ENCODE results near the gene AKAP6. TPM values are rescaled to one million over a fixed set of nuclear protein-coding genes. Genes with fewer than 3 reads are reported as not detected.

Gene AKAP6
- total RNA-seq, 4 donors from 2014 or later: 4.1 to 34.4 (median 15.3) TPM

- TF ChIP-seq POLR2A (IDR thresholded peaks at IDR 0.05) (no peak), CTCF (IDR thresholded peaks at IDR 0.05) (no peak)
Observed at GRCh38 chr14:32596390-32596789, 267.3 kb downstream of the AKAP6 start.

GRCh38 chr14:32597771-32598170 lies 268.7 kb downstream of the AKAP6 start:
- no peak overlapping the region for H3K27ac ChIP-seq
- H3K27me3 ChIP-seq: no peaks in the 10 kb centered on the region
- H3K9me3 ChIP-seq: no peaks in the 10 kb centered on the region
- no peak for DNase-seq
- TF ChIP-seq POLR2A (IDR thresholded peaks at IDR 0.05) (no peak), CTCF (IDR thresholded peaks at IDR 0.05) (no peak)
- no peaks in the 10 kb centered on the region for H3K4me1 ChIP-seq
- intact Hi-C loops (cut with DNase I; ENCODE audit: low total_unique reads): no loop called here
- no peak overlapping the region for H3K4me3 ChIP-seq
- H3K36me3 ChIP-seq: no peaks in the 10 kb centered on the region

More at GRCh38 chr14:32596390-32596789, 267.3 kb downstream of the AKAP6 start:
- no peak for DNase-seq
- no peaks in the 10 kb centered on the region for H3K36me3 ChIP-seq
- no peaks in the 10 kb centered on the region for H3K27me3 ChIP-seq
- no peaks in the 10 kb centered on the region for H3K4me1 ChIP-seq
- no peak overlapping the region for H3K4me3 ChIP-seq
- no peaks in the 10 kb centered on the region for H3K9me3 ChIP-seq
- intact Hi-C loops (cut with DNase I; ENCODE audit: low total_unique reads): no loop called here
- H3K27ac ChIP-seq: no peak overlapping the region

GRCh38 chr14:32601069-32601468 lies 272.0 kb downstream of the AKAP6 start:
- TF ChIP-seq CTCF (IDR thresholded peaks at IDR 0.05) (no peak), POLR2A (IDR thresholded peaks at IDR 0.05) (no peak)
- Histone ChIP-seq H3K4me1 (no peaks in the 10 kb centered on the region), H3K36me3 (no peaks in the 10 kb centered on the region), H3K27ac (no peak overlapping the region), H3K9me3 (no peaks in the 10 kb centered on the region), H3K27me3 (no peaks in the 10 kb centered on the region), H3K4me3 (no peak overlapping the region)
- intact Hi-C loops (cut with DNase I; ENCODE audit: low total_unique reads): no loop called here
- DNase-seq: no peak

- intact Hi-C loops (cut with DNase I; ENCODE audit: low total_unique reads): no loop called here
- H3K27ac ChIP-seq: no peak overlapping the region
- no peaks in the 10 kb centered on the region for H3K9me3 ChIP-seq
- H3K27me3 ChIP-seq: no peaks in the 10 kb centered on the region
- H3K4me1 ChIP-seq: no peaks in the 10 kb centered on the region
- TF ChIP-seq CTCF (IDR thresholded peaks at IDR 0.05): no peak
- TF ChIP-seq POLR2A (IDR thresholded peaks at IDR 0.05): no peak
- DNase-seq: no peak
- no peaks in the 10 kb centered on the region for H3K36me3 ChIP-seq
- no peak overlapping the region for H3K4me3 ChIP-seq
Observed at GRCh38 chr14:32601906-32602305, 272.8 kb downstream of the AKAP6 start.

GRCh38 chr14:32602699-32603098 lies 273.6 kb downstream of the AKAP6 start:
- no peak for DNase-seq
- Histone ChIP-seq H3K4me3 (no peak overlapping the region), H3K36me3 (no peaks in the 10 kb centered on the region), H3K27ac (no peak overlapping the region), H3K4me1 (no peaks in the 10 kb centered on the region), H3K9me3 (no peaks in the 10 kb centered on the region), H3K27me3 (no peaks in the 10 kb centered on the region)
- intact Hi-C loops (cut with DNase I; ENCODE audit: low total_unique reads): no loop called here
- TF ChIP-seq CTCF (IDR thresholded peaks at IDR 0.05): no peak
- no peak for TF ChIP-seq POLR2A (IDR thresholded peaks at IDR 0.05)
